Gastroesophageal sphincter (tissue), 4 donors: ENCODE measurements around the gene CMIP. TPM values are rescaled to one million over a fixed set of nuclear protein-coding genes. Genes with fewer than 3 reads are reported as not detected.
A peak's percentile ranks its signal among the peaks of the same experiment; 100 is the strongest.

Experiments used
- ATAC-seq: fragments of 150-250 bp; one replicate; pipeline ENCODE4 v1.9.1; 2016; ENCODE audit warnings: mild to moderate bottlenecking, moderate library complexity
- H3K27ac ChIP-seq, 4 donors: fragments of 200-600 bp; sonication (generic) in 3 of 4; 1 replicate in 3 of 4; 2 replicates in 1 of 4; pipeline ENCODE4 v1.5.1; 2016 to 2019
- H3K27me3 ChIP-seq: fragments of 200-600 bp; sonication (generic); one replicate; pipeline ENCODE4 v1.5.1; 2019
- H3K36me3 ChIP-seq, 2 donors: fragments of 200-600 bp; sonication (generic); one replicate each; pipeline ENCODE4 v1.5.1; 2019; ENCODE audit warnings: control low read depth in 1 of 2
- H3K4me1 ChIP-seq, 3 donors: fragments of 200-600 bp; sonication (generic); 1 replicate in 2 of 3; 2 replicates in 1 of 3; pipeline ENCODE4 v1.5.1; 2016 to 2019; ENCODE audit warnings: control low read depth in 2 of 3
- H3K4me3 ChIP-seq, 2 donors: fragments of 200-600 bp; sonication (generic); one replicate each; pipeline ENCODE4 v1.5.1; 2019; ENCODE audit warnings: mild to moderate bottlenecking in 1 of 2, moderate library complexity in 1 of 2
- H3K9me3 ChIP-seq, 3 donors: fragments of 200-600 bp; sonication (generic); one replicate each; pipeline ENCODE4 v1.5.1; 2017 to 2019; ENCODE audit warnings: control low read depth in 2 of 3
- EP300 ChIP-seq: sonication (generic); formaldehyde crosslinking; IDR thresholded peaks from one replicate; pipeline ENCODE4 v1.6.1; 2017; ENCODE audit warnings: antibody characterized with exemption, mild to moderate bottlenecking
- POLR2A ChIP-seq, 2 donors: fragments of 450-650 bp; IDR thresholded peaks; one replicate each; pipeline ENCODE4 v1.6.1; 2017; ENCODE audit warnings: antibody characterized with exemption in 2 of 2, mild to moderate bottlenecking in 2 of 2, moderate library complexity in 1 of 2
- POLR2AphosphoS5 ChIP-seq: sonication (generic); formaldehyde crosslinking; IDR thresholded peaks from one replicate; pipeline ENCODE4 v1.6.1; 2017; ENCODE audit warnings: antibody characterized with exemption
- WGBS, 2 donors: methylation state at CpG; one replicate each; pipeline ENCODE4 v1.1.5; 2018; ENCODE audit warnings: low coverage in 1 of 2; 5-methylcytosine and 5-hydroxymethylcytosine counted together
- total RNA-seq, 4 donors: library from RNA; depleted of rRNA; stranded (reverse); fragments of >200 nt; gene quantifications; one replicate each; pipeline ENCODE4 v1.1.0, GENCODE V29; 2016
- TF ChIP-seq, protein P1 (sequence below), 4 experiments: fragments of 200-600 bp in 2 of 4; fragments of 450-650 bp in 2 of 4; sonication (generic) in 1 of 4; IDR thresholded peaks; one replicate each; pipeline ENCODE4 v1.5.1; 2017 to 2019; ENCODE audit warnings: antibody characterized with exemption in 4 of 4, mild to moderate bottlenecking in 2 of 4, moderate library complexity in 2 of 4

CMIP gene
- total RNA-seq, 4 donors from 2014 or later: 13.4 to 24.0 (median 19.2) TPM

DNA sequence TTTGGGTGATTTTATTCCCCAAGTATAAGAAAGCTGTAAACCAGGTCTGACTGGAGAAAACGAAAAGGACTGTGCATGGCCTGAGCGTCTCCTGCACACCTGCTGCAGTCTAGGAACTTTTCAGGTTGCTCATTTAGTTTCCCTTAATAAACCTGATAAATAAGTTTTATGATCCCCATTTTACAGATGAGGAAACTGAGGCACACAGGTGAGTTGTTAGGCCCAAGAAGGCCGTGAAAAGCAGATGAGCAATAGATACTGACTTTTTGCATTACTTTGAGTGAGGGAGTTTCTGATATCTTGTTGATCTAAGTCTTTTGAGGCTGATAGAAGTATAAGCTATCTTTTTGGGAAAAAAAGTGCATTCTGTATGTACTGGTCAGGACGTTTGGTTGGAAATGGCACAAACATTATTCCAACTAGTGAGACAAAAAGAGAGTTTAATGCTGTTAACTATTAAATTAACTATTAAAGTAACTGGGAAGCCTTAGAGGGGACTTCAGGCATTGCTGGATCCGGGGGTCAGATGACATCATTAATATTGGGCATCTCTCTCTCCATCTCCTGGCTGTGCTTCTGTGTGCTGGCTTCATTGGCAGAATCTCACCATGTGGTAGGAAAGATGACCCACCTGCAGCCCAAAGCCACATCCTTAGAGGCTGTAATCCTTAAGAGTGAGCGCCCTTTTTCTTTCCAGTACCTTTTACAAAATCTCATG, 163.4 kb downstream of the CMIP start:
- peak overlapping the region in 2 of 4 donors; percentile 46 to 51 for H3K27ac ChIP-seq
- TF ChIP-seq, protein P1, sequence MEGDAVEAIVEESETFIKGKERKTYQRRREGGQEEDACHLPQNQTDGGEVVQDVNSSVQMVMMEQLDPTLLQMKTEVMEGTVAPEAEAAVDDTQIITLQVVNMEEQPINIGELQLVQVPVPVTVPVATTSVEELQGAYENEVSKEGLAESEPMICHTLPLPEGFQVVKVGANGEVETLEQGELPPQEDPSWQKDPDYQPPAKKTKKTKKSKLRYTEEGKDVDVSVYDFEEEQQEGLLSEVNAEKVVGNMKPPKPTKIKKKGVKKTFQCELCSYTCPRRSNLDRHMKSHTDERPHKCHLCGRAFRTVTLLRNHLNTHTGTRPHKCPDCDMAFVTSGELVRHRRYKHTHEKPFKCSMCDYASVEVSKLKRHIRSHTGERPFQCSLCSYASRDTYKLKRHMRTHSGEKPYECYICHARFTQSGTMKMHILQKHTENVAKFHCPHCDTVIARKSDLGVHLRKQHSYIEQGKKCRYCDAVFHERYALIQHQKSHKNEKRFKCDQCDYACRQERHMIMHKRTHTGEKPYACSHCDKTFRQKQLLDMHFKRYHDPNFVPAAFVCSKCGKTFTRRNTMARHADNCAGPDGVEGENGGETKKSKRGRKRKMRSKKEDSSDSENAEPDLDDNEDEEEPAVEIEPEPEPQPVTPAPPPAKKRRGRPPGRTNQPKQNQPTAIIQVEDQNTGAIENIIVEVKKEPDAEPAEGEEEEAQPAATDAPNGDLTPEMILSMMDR (IDR thresholded peaks at IDR 0.05): no peak
- TF ChIP-seq POLR2AphosphoS5 (no peak), POLR2A (IDR thresholded peaks at IDR 0.05) (no peak), EP300 (no peak)
- no peak for ATAC-seq
- H3K4me1 ChIP-seq: peaks cover 3 to 48% (median 35%) of the 10 kb centered on the region in 3 donors
- H3K9me3 ChIP-seq: no peaks in the 10 kb centered on the region
- no peak overlapping the region for H3K4me3 ChIP-seq
- H3K27me3 ChIP-seq: no peaks in the 10 kb centered on the region
- H3K36me3 ChIP-seq: peaks cover 0 to 17% of the 10 kb centered on the region in 2 donors
- WGBS, 2 donors: 89 to 95% methylated on average over 4 to 6 of the region's 6 CpGs

DNA sequence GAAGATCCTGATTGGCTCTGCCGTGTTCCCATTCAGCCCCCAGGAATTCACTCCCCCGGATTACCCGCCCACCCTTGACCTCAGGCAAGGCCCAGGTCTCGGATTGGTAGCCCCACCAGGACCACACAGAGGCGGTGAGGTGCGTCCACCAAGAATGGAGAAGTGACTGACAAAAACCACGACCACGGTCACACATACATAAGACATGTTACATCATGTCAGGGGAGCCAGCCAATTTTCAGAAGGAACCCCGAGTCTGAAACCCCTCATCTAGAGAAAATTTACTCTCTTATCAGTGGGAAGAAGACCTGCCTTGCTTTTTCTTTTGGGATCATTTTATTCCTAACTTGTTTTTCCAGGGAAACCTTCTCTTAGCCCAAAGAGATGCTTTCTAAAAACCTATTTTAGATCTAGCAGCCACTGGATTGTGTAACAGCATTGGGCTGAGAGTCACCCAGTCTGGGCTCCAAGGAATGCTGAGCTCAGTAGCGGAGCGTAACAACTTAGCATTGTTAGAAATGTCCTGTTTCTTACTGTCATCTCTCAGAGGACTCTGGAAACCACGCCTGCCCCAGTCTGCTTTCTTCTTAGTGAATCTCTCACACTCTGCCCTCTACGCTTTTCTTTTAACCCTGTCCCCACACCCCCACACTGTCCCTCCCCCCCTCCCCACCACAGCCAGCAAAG, 164.1 kb downstream of the CMIP start:
- peak; percentile 68 for ATAC-seq
- Histone ChIP-seq H3K27me3 (no peaks in the 10 kb centered on the region), H3K27ac (peak overlapping the region in 3 of 4 donors; percentile 35 to 53 (median 51)), H3K4me3 (no peak overlapping the region), H3K4me1 (peaks cover 3 to 52% (median 39%) of the 10 kb centered on the region in 3 donors), H3K36me3 (peaks cover 0 to 17% of the 10 kb centered on the region in 2 donors), H3K9me3 (no peaks in the 10 kb centered on the region)
- WGBS, 2 donors: 73% methylated on average over 7 of the region's 13 CpGs; no CpG with 5 or more reads in 1 of the 2 donors
- TF ChIP-seq POLR2A (IDR thresholded peaks at IDR 0.05) (no peak), EP300 (no peak), POLR2AphosphoS5 (no peak)
- TF ChIP-seq, protein P1 (IDR thresholded peaks at IDR 0.05): no peak

DNA sequence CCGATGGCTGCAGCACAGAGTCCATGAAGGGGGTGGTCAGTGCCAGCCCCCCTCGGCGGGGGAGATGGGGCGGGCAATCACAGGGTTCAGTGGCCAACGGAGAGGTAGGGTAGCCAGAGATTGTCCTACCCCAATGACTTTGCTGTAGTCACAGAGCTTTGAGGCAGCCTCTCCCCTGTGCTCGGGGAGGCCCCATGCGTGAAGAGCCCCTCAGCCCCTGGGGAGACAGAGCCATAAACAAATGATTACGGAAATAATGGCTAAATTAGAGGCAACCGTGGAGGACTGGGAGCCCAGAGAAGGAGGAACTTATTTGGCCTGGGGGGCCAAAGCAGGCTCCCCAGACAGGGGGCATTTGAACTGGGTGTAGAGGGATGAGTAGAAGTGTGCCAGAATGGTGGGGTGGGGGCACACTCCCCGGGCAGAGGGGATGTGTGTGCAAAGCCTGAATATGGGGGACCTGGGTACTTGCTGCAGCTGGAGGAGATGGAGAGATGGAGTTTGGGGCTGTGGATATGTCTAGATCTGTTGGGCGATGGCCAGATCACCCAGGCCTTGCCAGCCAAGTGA, 164.8 kb downstream of the CMIP start:
- H3K27ac ChIP-seq: peak overlapping the region in 3 of 4 donors; percentile 51 to 58 (median 53)
- no peak for ATAC-seq
- H3K36me3 ChIP-seq: peaks cover 0 to 17% of the 10 kb centered on the region in 2 donors
- peaks cover 3 to 60% (median 39%) of the 10 kb centered on the region in 3 donors for H3K4me1 ChIP-seq
- TF ChIP-seq, protein P1 (IDR thresholded peaks at IDR 0.05): no peak
- WGBS, 2 donors: 76 to 90% methylated on average over 3 to 6 of the region's 11 CpGs
- no peaks in the 10 kb centered on the region for H3K27me3 ChIP-seq
- H3K9me3 ChIP-seq: no peaks in the 10 kb centered on the region
- H3K4me3 ChIP-seq: no peak overlapping the region

DNA sequence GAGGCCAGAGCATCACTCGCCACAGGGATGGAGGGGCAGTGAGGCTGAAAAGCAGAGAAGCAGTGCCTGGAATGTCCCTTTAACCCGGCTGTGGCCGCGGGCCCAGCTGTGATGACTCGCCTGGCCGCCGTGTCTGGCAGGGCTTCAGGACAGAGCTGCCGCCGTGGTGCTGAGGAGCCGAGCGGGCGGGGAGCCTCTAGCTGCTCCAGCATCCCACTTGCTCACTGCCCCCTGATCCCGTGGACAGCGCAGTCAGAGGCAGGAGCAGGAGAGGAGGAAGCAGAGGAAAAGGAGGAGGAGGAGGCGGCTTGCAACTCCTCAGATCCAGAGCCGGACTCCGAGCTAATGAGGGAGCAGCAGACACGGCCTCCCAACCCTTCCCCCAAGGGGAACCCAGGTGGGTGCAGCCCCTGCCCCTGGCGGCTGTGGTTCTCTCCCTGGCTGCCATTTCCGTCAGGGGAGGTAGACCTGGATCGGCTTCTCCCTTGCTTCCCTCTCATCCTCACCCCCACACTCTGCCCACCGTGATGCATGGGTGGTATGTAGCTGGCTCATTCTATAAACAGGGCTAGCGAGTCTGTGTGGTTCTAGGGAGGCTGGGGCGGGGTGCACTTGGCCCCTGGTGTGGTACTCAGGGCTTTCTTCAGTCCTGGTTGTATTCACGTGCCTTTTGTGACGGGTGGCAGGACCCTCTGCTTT, 165.7 kb downstream of the CMIP start:
- H3K9me3 ChIP-seq: no peaks in the 10 kb centered on the region
- WGBS, 2 donors: 10 to 14% methylated on average over 1 to 6 of the region's 26 CpGs
- no peaks in the 10 kb centered on the region for H3K27me3 ChIP-seq
- peak overlapping the region in 3 of 4 donors; percentile 51 to 64 (median 58) for H3K27ac ChIP-seq
- peak overlapping the region in 1 of 2 donors; percentile 34 for H3K4me3 ChIP-seq
- TF ChIP-seq POLR2AphosphoS5 (peak; percentile 63), POLR2A (IDR thresholded peaks at IDR 0.05) (no peak)
- ATAC-seq: peak; percentile 76
- H3K4me1 ChIP-seq: peaks cover 3 to 62% (median 39%) of the 10 kb centered on the region in 3 donors
- peaks cover 0 to 17% of the 10 kb centered on the region in 2 donors for H3K36me3 ChIP-seq

DNA sequence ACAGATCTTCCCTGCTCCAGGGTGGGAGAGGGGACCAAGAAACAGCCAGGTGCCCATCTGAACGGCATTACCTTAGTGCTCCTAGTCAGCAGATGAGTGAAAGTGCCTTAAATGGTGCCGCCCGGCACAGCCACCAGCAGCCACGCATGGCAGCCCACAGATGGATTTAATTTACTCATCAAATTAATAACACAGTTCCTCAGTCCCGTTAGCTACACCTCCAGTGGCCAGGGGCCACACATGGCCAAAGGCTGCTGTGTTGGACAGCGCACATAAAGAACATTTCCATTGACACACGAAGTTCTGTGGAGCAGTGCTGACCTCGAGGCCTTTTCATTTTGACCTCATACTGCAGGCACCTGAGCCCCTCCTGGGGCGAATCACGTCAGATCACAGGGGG, 166.3 kb downstream of the CMIP start:
- 88 to 100% methylated on average over 3 to 9 of the region's 10 CpGs for WGBS, 2 donors
- Histone ChIP-seq H3K4me3 (peak overlapping the region in 1 of 2 donors; percentile 34), H3K27me3 (no peaks in the 10 kb centered on the region), H3K27ac (peak overlapping the region in 3 of 4 donors; percentile 51 to 64 (median 58)), H3K9me3 (no peaks in the 10 kb centered on the region), H3K36me3 (peaks cover 0 to 17% of the 10 kb centered on the region in 2 donors), H3K4me1 (peaks cover 3 to 68% (median 39%) of the 10 kb centered on the region in 3 donors)
- TF ChIP-seq, protein P1 (IDR thresholded peaks at IDR 0.05): no peak
- no peak for TF ChIP-seq EP300
- no peak for TF ChIP-seq POLR2A (IDR thresholded peaks at IDR 0.05)
- TF ChIP-seq POLR2AphosphoS5: no peak
- ATAC-seq: no peak
